ENCODE measurements around the gene IQCH.
"Not testable (repeated sequence)": the region's sequence is repeated elsewhere in the genome, so short reads cannot be mapped to it uniquely, and the experiment has no call there.

The IQCH gene

GRCh38 chr15:67248011-67248505 lies 6.5 kb upstream of the IQCH start:
- DNase-seq, result no peak

GRCh38 chr15:67249830-67250229 lies 4.8 kb upstream of the IQCH start:
- DNase-seq, result no peak

GRCh38 chr15:67251318-67251717 lies 3.3 kb upstream of the IQCH start:
- DNase-seq, result no peak

GRCh38 chr15:67253101-67253500 lies 1.5 kb upstream of the IQCH start:
- DNase-seq, result no peak

- no peak for DNase-seq
Measured at GRCh38 chr15:67253549-67254237, 893 bp upstream of the IQCH start.

- no peak for DNase-seq
Measured at GRCh38 chr15:67256051-67256450, 1.5 kb downstream of the IQCH start.

GRCh38 chr15:67258412-67258811 lies 3.8 kb downstream of the IQCH start:
- not testable (repeated sequence) for DNase-seq

GRCh38 chr15:67259379-67259778 lies 4.8 kb downstream of the IQCH start:
- no peak for DNase-seq

- DNase-seq, result no peak
Measured at GRCh38 chr15:67259806-67260205, 5.2 kb downstream of the IQCH start.

- no peak for DNase-seq
Measured at GRCh38 chr15:67266870-67267269, 12.3 kb downstream of the IQCH start.

GRCh38 chr15:67267440-67267839 lies 12.9 kb downstream of the IQCH start:
- DNase-seq, result no peak

GRCh38 chr15:67267951-67268941 lies 13.7 kb downstream of the IQCH start:
- no peak for DNase-seq

GRCh38 chr15:67274236-67274635 lies 19.6 kb downstream of the IQCH start:
- no peak for DNase-seq

- DNase-seq, result no peak
Measured at GRCh38 chr15:67276666-67277065, 22.1 kb downstream of the IQCH start.

GRCh38 chr15:67280217-67280616 lies 25.6 kb downstream of the IQCH start:
- no peak for DNase-seq

GRCh38 chr15:67281714-67282113 lies 27.1 kb downstream of the IQCH start:
- no peak for DNase-seq

- DNase-seq, result not testable (repeated sequence)
Measured at GRCh38 chr15:67285625-67286024, 31.0 kb downstream of the IQCH start.

GRCh38 chr15:67286400-67286799 lies 31.8 kb downstream of the IQCH start:
- not testable (repeated sequence) for DNase-seq

GRCh38 chr15:67290319-67290718 lies 35.7 kb downstream of the IQCH start:
- DNase-seq, result no peak

- no peak for DNase-seq
Measured at GRCh38 chr15:67296188-67296587, 41.6 kb downstream of the IQCH start.

- DNase-seq, result no peak
Measured at GRCh38 chr15:67296684-67297083, 42.1 kb downstream of the IQCH start.

- DNase-seq, result no peak
Measured at GRCh38 chr15:67300266-67301025, 45.9 kb downstream of the IQCH start.

All from T-helper 9 cell (primary cell).